ENCODE data around the gene RASGRP2.

RASGRP2 gene

GRCh38 chr11:64772303-64773018, 28.5 kb upstream of the RASGRP2 start:
- in situ Hi-C loops (cut with HindIII; ENCODE audit: low sequenced_read_pairs): loop anchor here (10.0 kb wide), 1 partner anchor 82 kb away; no protein-coding TSS in a partner anchor

- in situ Hi-C loops (cut with HindIII; ENCODE audit: low sequenced_read_pairs): loop anchor here (10.0 kb wide), 1 partner anchor 83 kb away; no protein-coding TSS in a partner anchor
Measured at GRCh38 chr11:64771861-64772260, 27.9 kb upstream of the RASGRP2 start.

- in situ Hi-C loops (cut with HindIII; ENCODE audit: low sequenced_read_pairs): loop anchor here (10.0 kb wide), 1 partner anchor 85 kb away; no protein-coding TSS in a partner anchor
Measured at GRCh38 chr11:64770120-64770519, 26.2 kb upstream of the RASGRP2 start.

GRCh38 chr11:64769283-64769682, 25.3 kb upstream of the RASGRP2 start:
- in situ Hi-C loops (cut with HindIII; ENCODE audit: low sequenced_read_pairs): no loop called here

GRCh38 chr11:64768300-64768694, 24.4 kb upstream of the RASGRP2 start:
- in situ Hi-C loops (cut with HindIII; ENCODE audit: low sequenced_read_pairs): no loop called here

- in situ Hi-C loops (cut with HindIII; ENCODE audit: low sequenced_read_pairs): no loop called here
Measured at GRCh38 chr11:64767344-64768299, 23.7 kb upstream of the RASGRP2 start.

GRCh38 chr11:64766881-64767280, 22.9 kb upstream of the RASGRP2 start:
- in situ Hi-C loops (cut with HindIII; ENCODE audit: low sequenced_read_pairs): no loop called here

- in situ Hi-C loops (cut with HindIII; ENCODE audit: low sequenced_read_pairs): no loop called here
Measured at GRCh38 chr11:64765851-64766665, 22.1 kb upstream of the RASGRP2 start.

GRCh38 chr11:64765291-64765850, 21.4 kb upstream of the RASGRP2 start:
- in situ Hi-C loops (cut with HindIII; ENCODE audit: low sequenced_read_pairs): no loop called here

- in situ Hi-C loops (cut with HindIII; ENCODE audit: low sequenced_read_pairs): no loop called here
Measured at GRCh38 chr11:64764753-64765152, 20.8 kb upstream of the RASGRP2 start.

GRCh38 chr11:64764040-64764611, 20.2 kb upstream of the RASGRP2 start:
- in situ Hi-C loops (cut with HindIII; ENCODE audit: low sequenced_read_pairs): no loop called here

GRCh38 chr11:64763526-64764039, 19.6 kb upstream of the RASGRP2 start:
- in situ Hi-C loops (cut with HindIII; ENCODE audit: low sequenced_read_pairs): no loop called here

- in situ Hi-C loops (cut with HindIII; ENCODE audit: low sequenced_read_pairs): no loop called here
Measured at GRCh38 chr11:64762674-64763525, 19.0 kb upstream of the RASGRP2 start.

- in situ Hi-C loops (cut with HindIII; ENCODE audit: low sequenced_read_pairs): no loop called here
Measured at GRCh38 chr11:64762277-64762673, 18.3 kb upstream of the RASGRP2 start.

GRCh38 chr11:64760759-64761420, 16.9 kb upstream of the RASGRP2 start:
- in situ Hi-C loops (cut with HindIII; ENCODE audit: low sequenced_read_pairs): no loop called here

- in situ Hi-C loops (cut with HindIII; ENCODE audit: low sequenced_read_pairs): no loop called here
Measured at GRCh38 chr11:64759722-64760719, 16.1 kb upstream of the RASGRP2 start, which contains the start of gene PYGM. PYGM (minus strand) TSS chr11:64759974; CDS start chr11:64759898, 76 bp downstream.

GRCh38 chr11:64759131-64759721, 15.3 kb upstream of the RASGRP2 start:
- in situ Hi-C loops (cut with HindIII; ENCODE audit: low sequenced_read_pairs): no loop called here

All from endothelial cell of hepatic sinusoid (primary cell).